ENCODE measurements around the gene CNRIP1.

The CNRIP1 gene

GRCh38 chr2:68248361-68248760, 71.4 kb downstream of the CNRIP1 start:
- H3K4me3 ChIP-seq (ENCODE audit: low read length) = no peak overlapping the region
- no peak for DNase-seq (ENCODE audit: low read depth)
- TF ChIP-seq CTCF (conservative IDR thresholded peaks at IDR 0.05; ENCODE audit: low read depth, low read length) = no peak

DNA sequence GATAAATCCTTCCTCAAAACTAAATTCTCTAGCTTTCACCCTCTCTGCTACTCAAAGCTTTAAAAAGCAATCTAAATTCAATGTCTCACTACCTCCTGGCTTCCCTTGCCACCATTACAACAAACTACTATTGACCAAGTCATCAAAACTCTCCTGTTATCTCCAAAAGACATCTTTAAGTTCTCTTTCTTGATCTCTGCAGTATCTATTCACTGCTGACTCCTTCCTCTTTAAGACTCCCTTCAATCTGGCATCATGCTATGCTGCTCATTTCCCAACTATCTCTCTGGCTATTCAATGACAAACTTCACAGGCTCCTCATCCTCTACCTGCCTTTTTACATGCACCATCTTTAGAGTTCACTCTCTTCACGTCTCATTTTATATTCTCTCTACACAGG, 73.4 kb downstream of the CNRIP1 start:
- DNase-seq (ENCODE audit: low read depth) = no peak
- no peak for TF ChIP-seq CTCF (conservative IDR thresholded peaks at IDR 0.05; ENCODE audit: low read depth, low read length)

DNA sequence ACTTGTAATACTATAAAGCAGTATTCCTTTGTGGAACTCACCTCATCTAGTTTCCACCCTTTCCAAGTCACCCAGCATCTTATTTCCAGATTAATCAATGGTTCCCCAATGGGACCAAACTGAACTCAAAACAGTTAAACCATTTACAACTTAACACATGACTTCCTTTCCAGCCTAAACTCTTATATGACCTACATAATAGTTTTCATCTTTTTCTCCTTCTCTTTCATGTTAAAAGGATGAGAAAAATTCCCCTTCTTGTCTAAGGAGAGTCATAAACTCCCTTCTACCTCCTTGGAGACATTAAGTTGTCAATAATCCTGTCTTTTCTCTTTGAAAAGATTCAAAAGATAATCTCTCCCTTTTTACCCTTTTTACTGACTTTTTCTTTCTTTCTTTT, 74.1 kb downstream of the CNRIP1 start:
- DNase-seq (ENCODE audit: low read depth) = no peak
- no peak for TF ChIP-seq CTCF (conservative IDR thresholded peaks at IDR 0.05; ENCODE audit: low read depth, low read length)
- H3K4me3 ChIP-seq (ENCODE audit: low read length) = no peak overlapping the region

More for the DNA sequence above, 73.4 kb downstream of the CNRIP1 start:
- no peak overlapping the region for H3K4me3 ChIP-seq (ENCODE audit: low read length)

DNA sequence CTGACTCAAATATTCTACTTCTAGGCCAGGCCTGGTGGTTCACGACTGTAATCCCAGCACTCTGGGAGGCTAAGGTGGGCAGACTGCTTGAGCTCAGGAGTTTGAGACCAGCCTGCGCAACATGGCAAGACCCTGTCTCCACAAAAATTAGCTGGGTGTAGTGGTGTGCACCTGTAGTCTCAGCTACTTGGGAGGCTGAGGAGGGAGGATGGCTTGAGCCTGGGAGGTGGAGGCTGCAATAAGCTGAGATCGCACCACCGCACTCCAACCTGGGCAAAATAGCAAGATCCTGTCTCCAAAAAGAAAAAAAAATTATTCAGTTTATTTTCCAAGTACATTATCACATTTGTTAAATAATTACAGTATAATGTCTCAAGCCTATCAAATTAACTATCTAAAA, 74.7 kb downstream of the CNRIP1 start:
- no peak for DNase-seq (ENCODE audit: low read depth)
- TF ChIP-seq CTCF (conservative IDR thresholded peaks at IDR 0.05; ENCODE audit: low read depth, low read length) = no peak
- H3K4me3 ChIP-seq (ENCODE audit: low read length) = no peak overlapping the region

DNA sequence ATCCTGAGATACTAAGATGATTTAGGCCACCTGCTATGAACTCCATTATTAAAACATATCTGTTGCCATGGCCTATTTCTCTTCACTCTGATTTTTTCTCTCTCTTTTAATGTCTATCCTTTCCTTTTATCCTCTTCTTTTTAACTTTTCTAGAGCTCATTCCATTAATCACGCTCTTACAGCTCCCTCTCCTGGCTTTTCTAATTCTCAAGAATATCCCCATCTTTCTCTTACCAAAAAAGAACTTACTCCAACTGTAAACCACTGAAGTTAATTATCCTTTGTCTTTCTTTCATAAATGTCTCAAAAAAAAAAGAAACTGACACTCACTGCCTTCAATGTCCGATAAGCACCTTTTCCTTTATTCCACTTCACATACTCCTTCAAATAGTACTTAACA, 75.3 kb downstream of the CNRIP1 start:
- peak; percentile 22 for TF ChIP-seq CTCF (conservative IDR thresholded peaks at IDR 0.05; ENCODE audit: low read depth, low read length)
- no peak overlapping the region for H3K4me3 ChIP-seq (ENCODE audit: low read length)
- no peak for DNase-seq (ENCODE audit: low read depth)

Data from retinal pigment epithelial cell (primary cell).